Stimulated activated CD4-positive, alpha-beta T cell treated with anti-CD3 and anti-CD28 coated beads, Interleukin-4, amount 100 ng/mL, for 48 hours (primary cell): Measurements from ENCODE around the gene GLIS2.

ENCODE experiments used
- DNase-seq, 2 donors: peaks; one replicate each; pipeline ENCODE4 v3.0.0-alpha.2; 2020; ENCODE audit warnings: low read depth in 2 of 2

Gene GLIS2

DNA sequence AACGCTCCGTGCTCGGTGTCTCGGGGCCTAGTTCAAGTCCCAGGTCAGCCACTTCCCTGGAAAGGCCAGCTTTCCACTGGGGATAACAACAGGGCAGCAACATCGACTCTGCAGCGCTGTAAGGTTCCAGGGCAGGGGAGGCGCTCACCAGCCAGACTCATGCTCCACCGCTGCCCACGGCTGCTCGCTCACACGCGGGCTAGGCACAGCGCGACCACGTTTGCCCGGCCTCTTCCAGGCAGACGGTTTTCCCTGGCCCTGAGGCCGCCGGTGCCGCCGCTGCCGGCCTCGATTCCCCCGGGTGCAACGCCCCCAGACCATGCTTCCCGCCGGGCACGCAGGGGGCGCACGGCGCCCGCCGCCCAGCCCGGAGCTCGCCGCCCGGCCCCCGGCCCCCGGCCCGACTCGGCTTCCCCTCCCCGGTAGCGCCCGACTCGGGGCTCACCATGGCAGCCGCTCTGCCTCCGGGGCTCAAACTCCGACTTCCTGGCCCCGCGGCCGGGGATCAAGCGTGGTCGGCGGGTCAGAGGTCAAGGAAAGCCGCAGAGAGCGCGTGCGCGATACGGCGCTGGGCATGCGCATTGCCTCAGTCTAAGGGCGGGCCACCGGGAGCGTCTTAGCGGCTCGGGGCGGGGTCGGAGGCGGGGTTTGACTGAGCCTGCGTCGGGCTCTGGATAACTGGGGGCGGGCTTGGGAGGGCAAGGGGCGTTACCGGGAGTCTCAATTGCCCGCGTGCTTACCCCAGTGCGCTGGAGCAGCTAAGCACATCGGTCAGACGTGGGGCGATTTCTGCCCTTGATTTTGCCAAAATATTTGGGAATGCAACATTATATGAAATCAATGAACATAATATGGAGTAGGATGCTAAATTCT, 35.2 kb downstream of the GLIS2 start, which contains the start of gene PAM16:
TSS of gene PAM16 (minus strand) at position 535 of the 873 bp plus-strand sequence. CDS start at position 448, 87 bp downstream.
- peak; percentile 98 to 99 for DNase-seq

DNA sequence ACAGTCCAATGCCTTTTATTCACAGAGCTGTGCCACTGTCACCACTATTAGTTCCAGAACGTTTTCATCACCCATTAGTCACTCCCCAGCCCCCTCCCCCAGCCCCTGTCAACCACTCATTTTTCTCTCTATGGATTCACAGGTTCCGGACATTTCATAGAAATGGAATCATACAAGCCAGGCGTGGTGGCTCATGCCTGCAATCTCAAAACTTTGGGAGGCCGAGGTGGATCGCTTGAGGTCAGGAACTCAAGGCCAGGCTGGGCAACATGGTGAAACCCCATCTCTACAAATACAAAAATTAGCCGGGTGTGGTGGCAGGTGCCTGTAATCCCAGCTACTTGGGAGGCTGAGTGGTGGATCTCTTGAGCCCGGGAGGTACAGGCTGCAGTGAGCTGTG, 36.0 kb downstream of the GLIS2 start:
- no peak for DNase-seq

- DNase-seq = no peak
These were observed 37.0 kb downstream of the GLIS2 start for GRCh38 chr16:4352843-4353242.

- no peak for DNase-seq
These were observed 37.8 kb downstream of the GLIS2 start for GRCh38 chr16:4353675-4354074.

DNA sequence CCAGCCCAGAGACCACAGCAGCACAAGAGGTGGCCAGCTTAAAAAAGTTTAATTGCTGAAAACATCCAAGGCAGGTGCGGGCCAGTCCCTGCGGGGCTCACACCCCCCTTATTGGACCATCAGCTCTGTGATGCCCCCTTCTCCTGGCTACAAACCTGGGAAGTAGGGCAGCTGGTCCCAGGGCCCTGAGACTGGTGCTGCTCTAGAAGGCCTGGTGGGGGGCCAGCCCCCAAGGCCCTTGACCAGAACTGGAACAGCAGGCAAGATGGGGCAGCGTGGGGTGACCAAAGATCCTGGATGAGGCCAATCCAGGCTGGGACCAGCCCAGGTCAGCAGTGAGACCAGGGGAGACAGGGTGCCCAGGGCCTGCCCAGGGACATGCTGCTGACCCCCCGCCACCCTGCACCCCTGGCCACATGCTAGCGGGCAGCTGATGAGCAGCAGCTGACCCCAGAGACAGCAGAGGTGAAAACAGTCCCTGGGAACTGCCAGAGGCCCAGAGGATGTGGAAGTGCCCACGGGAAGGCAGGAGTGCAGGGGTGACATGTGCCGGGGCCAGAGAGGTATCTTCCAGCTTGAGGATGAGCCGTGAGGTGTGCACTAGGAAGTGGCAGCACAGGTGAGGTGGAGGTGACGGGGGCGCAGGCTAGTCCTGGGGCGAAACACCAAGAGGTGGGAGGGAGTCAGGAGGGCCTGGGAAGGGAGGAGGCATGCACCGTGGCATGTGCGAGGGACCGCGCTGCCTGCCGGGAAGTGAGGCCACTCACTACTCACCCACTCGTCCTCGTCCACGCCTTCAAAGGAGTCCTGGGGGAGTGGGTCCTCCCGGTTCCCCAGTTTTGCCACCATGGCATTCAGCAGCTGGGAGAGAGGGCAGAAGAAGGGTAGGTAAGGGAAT, 38.9 kb downstream of the GLIS2 start:
- no peak for DNase-seq

DNA sequence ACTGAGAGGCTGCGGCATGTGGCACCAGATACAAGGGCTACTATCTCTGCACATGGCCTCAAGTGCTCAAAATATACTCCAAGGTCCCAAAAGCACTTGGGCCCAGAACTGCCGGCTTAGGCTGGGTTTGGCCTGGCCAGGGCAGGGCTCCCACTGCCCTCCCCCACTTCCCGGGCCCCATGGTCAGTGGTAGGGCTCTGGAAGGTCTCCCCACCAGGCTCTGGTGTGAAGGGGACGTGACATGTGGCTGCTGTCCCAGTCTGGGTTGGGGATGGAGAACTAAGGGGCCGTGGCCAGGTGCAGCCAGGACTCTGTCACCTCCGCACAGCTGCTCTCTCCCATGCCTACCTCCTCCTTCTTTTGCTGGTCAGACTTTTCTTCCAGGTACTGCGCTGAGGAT, 41.0 kb downstream of the GLIS2 start:
- no peak for DNase-seq

DNA sequence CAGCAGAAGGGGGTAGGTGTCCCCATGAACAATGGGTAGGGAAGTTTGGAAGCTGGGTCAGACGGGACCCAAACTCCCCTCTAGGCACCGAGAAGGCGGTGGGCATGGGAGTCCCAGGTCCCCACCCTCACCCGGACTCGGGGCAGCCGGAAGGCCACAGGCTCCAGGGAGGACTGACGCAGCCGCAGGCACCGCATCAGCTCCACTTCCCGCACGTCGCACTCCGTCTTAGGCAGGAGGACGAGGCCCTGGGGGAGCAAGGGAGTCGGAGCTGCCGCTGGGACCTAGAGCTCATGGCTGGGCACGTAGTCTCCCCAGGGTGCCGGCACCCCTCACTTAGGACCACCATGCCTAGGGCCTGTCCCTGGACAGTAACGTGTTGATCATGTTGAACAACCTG, 42.4 kb downstream of the GLIS2 start:
- DNase-seq = no peak

GRCh38 chr16:4358831-4359561, 43.1 kb downstream of the GLIS2 start:
- DNase-seq = peak; percentile 52 to 63

DNA sequence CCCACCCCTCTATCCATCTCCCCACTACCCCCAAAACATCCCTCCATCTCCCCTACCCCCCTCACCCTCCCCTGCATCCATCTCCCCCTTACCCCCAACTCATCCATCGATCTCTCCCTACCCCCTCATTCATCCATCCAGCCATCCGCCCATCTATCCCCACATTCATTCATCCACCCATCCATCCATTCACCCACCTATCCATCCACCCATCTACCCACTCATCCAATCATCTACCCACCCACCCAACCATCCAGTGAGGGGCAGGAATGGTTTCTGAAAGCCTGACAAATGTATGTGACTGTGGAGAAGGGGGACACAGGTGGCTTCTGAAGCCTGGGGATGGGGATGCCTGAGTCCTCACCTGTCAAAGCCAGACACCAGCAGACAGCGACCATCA, 44.0 kb downstream of the GLIS2 start:
- DNase-seq = no peak

GRCh38 chr16:4360538-4361021, 44.7 kb downstream of the GLIS2 start:
- DNase-seq = no peak

GRCh38 chr16:4361033-4361943, 45.4 kb downstream of the GLIS2 start:
- no peak for DNase-seq

DNA sequence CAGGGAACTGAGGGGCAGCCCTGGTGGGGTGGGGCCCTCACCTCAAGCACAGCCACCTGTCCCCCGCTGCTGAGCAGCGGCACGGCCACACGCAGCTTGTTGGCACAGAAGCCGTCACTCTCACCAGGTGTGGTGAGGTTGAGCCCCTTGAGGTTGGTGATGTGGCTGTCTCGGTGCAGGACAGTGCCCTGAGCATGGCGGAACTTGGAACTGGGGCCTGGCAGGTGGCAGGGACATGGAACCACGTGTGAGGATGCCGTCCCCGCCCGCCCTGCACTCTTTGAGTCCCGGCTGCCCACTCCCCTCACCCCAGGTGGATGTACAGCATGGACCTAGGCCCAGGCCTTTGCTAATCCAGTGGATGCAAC, 46.1 kb downstream of the GLIS2 start:
- no peak for DNase-seq

GRCh38 chr16:4362476-4363135, 46.7 kb downstream of the GLIS2 start:
- DNase-seq = no peak

- DNase-seq = no peak
These were observed 48.5 kb downstream of the GLIS2 start for GRCh38 chr16:4364196-4365013.

- DNase-seq = no peak
These were observed 49.1 kb downstream of the GLIS2 start for GRCh38 chr16:4365014-4365406.

DNA sequence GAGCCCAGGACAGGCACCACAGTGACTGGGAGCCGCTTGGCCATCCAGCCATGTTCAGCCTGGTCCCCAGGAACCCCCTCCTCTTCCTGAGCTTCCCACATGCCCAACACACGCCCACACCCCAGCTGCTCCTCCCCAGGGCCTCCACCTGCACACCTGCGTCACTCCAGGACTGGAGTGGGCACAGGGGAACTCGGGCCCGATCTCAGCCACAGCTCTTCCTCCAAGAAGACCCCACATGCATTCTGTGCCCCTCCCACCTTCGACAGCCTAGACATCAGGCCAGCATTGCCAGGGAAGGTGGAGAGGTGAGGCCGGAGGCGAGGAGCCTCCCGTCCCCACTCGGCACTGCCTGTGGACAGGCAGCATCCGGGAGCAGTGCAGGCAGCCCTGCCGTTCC, 49.7 kb downstream of the GLIS2 start:
- no peak for DNase-seq

GRCh38 chr16:4366016-4366415, 50.1 kb downstream of the GLIS2 start:
- DNase-seq = no peak

DNA sequence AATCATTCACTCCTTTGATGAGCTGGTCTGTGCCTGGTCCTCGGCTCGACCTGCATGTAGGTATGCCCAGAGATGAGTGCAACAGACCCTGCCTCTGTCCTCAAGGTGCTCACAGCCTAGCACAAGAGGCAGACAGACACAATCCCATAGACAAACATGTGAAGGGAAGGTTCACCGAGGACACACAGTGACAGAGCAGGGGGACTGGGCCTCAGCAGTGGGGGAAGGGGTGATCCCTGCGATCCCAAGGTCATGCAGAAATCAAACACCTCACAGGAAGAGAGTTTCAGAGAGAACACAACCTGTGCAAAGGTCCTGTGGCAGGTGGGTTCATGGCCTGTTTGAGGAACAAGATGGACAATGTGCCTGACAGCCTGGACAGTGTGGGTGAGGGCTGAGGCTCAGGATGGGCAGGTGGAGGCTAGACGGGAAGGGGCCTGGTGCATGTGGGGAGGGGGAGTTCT, 51.6 kb downstream of the GLIS2 start:
- no peak for DNase-seq

DNA sequence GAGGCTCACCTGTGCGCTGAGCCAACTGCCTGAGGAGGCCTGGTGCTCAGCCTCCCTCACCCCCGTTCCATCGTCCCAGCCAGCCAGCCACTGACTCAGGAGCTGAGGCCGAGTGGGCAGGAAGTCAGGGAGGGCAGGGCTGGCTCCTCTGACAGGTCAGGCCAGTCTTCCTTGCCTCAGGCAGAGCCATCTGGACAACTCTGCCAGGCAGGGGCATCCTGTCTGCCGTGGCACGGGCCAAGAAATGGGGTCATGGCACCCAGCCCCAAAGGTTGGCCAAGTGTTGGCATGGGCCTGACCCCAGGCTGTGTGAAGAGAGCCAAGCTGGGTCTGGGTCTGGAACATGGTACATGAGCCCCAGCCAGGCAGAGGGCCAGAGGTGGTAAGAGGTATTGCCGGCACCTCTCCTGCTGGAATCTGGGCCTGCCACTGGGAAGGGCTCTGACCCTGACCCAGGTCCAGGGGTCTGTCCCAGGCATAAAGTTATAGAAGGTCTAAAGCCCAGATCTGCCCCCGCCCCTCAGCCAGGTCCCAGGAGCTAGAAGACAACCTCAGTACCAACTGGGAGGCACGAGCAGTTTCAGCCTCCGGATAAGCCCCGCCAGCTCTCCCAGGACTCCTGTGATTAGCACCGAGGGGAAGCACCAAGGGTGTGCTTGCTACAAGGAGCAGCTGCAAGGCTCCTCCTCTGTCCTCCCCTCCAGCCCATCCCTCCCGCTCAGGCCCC, 53.3 kb downstream of the GLIS2 start:
- DNase-seq = no peak
